GM13976 (cell line): Measurements from ENCODE around the gene FGF14.

Experiments used
- DNase-seq: peaks from one replicate; pipeline ENCODE4 v3.0.0; 2012; ENCODE audit warnings: low spot score
- in situ Hi-C: fragments of 300-500 bp; cut with MboI; formaldehyde crosslinking; loops from one replicate; pipeline ENCODE4 v1.12.0; 2022; ENCODE audit warnings: low sequenced_read_pairs, mixed read lengths, inconsistent platforms; ENCODE audit not compliant: unreplicated experiment
- TF ChIP-seq, protein P1 (sequence below): IDR thresholded peaks from 2 replicates; pipeline ENCODE4 v1.5.1; 2012; ENCODE audit warnings: borderline replicate concordance, mild to moderate bottlenecking; ENCODE audit not compliant: insufficient read depth; ENCODE audit errors: extremely low read depth, missing control alignments, control extremely low read depth

Gene FGF14

DNA sequence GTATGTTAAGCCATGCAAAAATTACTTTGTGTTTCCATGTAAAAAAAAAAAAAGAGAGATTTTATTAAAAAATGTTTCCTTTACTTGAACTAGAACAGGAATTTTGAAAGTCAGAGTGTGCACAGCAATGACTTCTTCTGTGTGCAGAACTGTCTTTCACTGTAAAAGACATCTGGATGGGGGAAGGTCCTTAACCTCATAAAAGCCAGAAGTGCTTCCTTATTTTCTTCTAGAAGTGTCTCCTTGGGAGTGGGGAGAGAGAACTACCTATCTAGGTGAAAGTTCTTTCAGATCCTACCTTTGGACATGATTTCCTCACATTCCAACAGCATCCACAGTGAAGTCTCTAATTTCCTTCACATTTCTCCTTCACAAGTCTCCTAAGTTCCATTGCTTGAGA is 360.3 kb downstream of the FGF14 start:
- TF ChIP-seq, protein P1, sequence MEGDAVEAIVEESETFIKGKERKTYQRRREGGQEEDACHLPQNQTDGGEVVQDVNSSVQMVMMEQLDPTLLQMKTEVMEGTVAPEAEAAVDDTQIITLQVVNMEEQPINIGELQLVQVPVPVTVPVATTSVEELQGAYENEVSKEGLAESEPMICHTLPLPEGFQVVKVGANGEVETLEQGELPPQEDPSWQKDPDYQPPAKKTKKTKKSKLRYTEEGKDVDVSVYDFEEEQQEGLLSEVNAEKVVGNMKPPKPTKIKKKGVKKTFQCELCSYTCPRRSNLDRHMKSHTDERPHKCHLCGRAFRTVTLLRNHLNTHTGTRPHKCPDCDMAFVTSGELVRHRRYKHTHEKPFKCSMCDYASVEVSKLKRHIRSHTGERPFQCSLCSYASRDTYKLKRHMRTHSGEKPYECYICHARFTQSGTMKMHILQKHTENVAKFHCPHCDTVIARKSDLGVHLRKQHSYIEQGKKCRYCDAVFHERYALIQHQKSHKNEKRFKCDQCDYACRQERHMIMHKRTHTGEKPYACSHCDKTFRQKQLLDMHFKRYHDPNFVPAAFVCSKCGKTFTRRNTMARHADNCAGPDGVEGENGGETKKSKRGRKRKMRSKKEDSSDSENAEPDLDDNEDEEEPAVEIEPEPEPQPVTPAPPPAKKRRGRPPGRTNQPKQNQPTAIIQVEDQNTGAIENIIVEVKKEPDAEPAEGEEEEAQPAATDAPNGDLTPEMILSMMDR = no peak
- in situ Hi-C loops = no loop called here

DNA sequence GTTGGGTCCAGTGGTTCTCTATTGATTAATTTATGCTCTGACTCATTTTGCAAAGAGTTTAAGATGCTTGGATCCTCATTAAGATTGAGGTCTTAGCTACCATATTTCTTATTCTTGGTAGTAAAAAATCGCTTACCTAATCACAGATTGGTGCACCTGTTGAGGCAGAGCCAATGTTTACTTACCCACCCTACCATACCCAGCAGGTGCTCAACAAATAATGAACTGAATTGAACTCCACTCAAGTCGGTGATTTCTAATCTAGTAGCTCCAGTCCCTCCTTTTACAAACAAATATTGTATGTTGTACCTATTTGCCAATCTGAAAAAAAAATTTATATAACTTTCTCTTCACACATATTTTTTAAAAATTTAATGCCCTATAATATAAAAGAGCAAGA is 361.0 kb downstream of the FGF14 start:
- TF ChIP-seq, protein P1 = no peak
- in situ Hi-C loops = no loop called here
- DNase-seq = no peak

More for the DNA sequence above, 360.3 kb downstream of the FGF14 start:
- no peak for DNase-seq

DNA sequence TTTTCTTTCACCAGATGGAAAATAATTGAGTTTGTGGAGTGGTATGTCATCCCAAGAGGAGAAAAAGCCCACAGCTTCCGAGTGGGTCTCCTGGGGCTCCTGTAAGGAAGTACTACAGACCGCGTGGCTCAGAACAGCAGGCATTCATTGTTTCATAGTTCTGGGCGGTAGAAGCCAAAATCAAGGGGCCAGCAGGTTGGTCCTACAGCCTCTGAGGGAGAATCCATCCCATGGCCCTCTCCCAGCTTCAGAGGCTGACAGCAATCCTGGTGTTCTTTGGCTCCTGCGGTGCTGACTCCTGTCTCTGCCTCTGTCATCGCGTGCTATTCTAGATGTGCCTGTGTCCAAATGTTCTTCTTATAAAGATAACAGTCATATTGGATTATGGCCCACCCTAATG is 362.6 kb downstream of the FGF14 start:
- in situ Hi-C loops = no loop called here
- TF ChIP-seq, protein P1 = no peak
- no peak for DNase-seq

DNA sequence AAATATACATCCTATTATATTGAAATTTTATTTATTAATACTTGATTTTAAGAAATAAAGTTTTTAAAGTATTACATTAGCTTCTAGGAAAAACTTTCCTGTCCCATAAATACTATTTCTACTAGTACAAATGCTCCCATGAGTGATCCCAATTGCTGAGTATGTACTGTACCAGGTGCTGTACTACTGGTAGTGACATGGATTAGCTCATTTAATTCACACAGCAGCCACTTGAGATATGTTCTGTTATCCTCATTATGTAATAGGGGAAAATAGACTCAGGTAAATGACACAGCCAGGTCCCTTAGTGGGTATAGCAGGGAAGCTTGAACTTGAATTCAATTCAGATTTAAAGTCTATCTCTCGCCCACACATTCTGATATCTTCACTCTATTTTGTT is 363.1 kb downstream of the FGF14 start:
- in situ Hi-C loops = no loop called here
- TF ChIP-seq, protein P1 = no peak
- no peak for DNase-seq

DNA sequence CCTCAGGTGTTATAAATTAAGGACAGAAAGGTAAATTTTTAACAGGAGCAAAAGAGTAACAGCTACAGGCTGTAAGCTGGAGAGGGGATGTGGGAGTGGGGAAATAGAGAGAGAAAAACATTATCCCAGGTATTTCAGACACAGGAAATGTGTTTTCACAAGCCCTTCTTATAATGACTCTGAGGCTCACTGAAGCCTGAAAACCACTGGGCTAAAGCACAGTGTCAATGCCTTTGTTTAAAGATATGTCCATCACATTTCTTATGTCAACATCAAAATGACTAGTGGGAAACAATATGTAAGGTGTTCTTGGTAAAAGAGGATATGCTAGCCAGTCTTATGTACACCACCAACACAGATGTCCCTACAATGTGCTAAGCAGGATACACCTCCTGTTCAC is 365.9 kb downstream of the FGF14 start:
- in situ Hi-C loops = no loop called here
- DNase-seq = no peak
- TF ChIP-seq, protein P1 = no peak

DNA sequence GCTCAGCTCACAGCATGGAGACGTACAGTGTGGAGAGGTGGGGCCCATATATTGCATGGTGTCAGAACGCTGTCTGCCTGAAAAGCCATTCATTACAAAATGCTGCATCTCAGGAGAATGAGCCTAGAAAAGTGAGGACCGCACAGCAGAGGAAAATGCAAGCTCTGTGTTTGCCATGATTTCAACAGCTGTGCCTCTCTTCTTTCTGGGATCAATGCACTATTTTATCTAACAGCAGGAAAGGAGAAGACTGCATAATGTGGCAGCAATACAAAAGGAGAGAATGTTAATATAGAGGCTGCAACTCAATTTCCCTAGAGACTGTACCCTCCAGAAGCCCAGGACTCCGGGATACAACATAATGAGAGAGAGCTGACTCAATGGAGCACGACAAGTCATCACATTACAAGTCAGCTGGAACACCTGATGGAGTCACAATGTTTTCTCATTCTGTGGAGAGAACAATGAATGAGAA is 368.0 kb downstream of the FGF14 start:
- DNase-seq = no peak
- TF ChIP-seq, protein P1 = no peak
- in situ Hi-C loops = no loop called here

DNA sequence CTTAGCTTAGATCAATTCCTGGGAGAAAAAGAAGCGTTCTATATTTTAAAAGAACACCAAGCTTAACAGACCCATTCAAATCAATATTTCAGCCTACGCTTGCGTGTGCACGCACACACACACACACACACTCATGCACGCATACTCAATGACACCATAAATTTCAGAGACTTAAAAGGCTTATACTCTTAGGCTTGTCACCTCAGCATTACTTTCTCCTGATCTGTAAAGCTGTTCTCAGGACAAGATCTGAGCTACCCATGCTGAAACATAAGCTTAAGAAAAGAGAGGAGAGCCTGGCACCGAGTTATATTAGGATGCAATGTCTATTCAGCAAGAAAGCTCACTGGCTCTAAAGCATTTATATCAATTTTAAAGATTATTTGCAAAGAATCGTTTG is 368.5 kb downstream of the FGF14 start:
- in situ Hi-C loops = no loop called here
- no peak for DNase-seq
- TF ChIP-seq, protein P1 = no peak
